NOMO-1 (cell line): ENCODE results near the gene ZEB1.
"Not testable (repeated sequence)": the region's sequence is repeated elsewhere in the genome, so short reads cannot be mapped to it uniquely, and the experiment has no call there.

Experiments
- DNase-seq, 2 experiments: peaks; one replicate each; lab custom pipeline; 2025; ENCODE audit not compliant: unreplicated experiment in 2 of 2; lab: John Stamatoyannopoulos, UW

Gene ZEB1

DNA sequence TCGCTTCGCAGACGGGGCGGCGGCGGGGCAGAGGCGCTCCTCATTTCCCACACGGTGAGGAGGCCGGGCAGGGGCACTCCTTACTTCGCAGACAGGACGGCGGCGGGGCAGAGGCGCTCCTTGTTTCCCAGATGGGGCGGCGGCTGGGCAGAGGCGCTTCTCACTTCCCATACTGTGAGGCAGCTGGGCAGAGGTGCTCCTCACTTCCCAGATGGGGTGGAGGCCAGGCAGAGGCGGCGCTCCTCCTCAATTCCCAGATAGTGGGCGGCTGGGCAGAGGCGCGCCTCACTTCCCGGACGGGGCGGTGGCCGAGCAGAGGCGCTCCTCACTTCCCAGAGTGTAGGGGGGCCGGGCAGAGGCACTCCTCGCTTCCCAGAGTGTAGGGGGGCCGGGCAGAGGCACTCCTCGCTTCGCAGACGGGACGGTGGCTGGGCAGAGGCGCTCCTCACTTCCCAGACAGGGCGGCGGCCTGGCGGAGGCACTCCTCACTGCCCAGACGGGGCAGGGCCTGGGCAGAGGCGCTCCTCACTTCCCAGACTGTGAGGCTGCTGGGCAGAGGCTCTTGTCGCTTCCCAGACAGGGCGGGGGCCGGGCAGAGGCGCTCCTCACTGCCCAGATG is 43.1 kb downstream of the ZEB1 start:
- DNase-seq = no peak

DNA sequence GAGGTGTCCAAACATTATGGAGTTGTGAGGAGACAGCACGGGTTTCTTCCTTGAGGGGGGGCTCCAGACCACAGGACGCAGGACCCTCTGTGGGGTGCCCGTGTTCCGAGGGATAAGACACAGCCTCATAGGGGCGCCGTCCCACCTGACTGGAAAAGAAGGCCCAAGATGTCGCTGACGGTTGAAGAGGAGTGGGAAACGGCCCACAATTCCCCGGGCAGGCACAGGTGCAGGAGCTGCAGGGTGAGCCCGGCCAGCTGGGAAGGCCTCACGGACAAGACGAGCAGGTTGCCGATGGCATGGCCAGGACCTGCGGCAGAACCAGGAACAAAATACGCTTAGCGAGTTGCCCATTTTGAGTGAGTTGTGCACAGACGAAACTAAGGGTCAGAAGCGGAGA is 44.7 kb downstream of the ZEB1 start:
- not testable (repeated sequence) for DNase-seq

DNA sequence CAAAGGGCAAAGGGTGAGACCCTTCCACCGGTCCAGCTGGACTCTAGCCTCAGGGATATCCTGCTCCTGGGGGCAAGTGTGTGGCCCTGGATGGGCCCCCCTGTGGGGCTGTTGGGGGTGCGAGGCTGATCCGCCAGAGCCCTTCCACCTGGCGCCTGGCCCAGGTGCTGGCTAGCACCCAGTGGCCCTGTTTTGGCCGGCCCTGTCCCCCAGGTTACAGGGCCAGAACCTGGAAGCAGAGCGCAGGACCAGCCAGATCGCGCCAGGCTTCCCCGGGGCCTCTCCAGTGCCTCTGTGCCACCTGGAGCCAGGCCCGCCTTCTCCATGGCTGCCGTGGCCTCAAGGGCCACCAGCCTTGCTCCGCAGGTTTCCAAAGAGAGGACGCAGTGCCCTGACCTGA is 45.2 kb downstream of the ZEB1 start:
- DNase-seq = not testable (repeated sequence)

DNA sequence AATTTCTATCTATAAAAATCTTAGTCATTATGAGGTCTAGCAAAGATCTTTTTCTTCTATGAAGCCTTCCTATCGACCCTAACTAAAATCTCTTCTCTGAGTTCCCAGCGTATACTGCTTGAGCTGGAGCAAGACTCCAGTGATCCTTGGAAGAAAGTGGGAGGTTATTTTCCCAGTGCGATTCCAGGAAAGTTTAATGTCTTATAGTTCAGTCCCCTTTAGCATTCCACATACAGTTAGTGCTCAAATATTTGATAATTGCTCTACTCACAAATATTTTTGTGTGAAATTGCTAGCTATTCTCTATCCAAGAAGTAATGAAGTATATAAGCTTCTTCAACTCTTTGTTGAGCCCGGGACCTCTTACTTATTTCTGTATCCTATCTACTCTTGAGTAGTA is 47.7 kb downstream of the ZEB1 start:
- DNase-seq = no peak

DNA sequence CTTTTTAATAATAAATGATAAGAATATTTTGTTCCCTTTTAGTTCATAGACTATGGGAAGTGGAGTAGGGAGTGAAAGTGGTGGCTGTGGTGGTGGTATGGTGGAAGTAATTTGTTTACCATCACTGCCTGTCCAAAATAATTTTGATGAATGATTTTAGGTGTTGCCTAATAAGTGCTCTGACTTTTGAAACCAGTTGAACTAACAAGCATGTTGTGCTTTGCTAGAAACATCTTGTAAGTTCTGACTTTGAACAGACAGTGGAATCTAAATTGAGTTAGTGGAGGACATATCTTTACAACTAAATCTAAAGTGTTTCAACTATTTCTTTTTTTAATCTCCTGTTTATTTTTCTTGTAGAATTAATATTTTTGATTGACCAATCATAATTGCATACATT is 49.7 kb downstream of the ZEB1 start:
- peak in 1 of 2 experiments; percentile 39 for DNase-seq

DNA sequence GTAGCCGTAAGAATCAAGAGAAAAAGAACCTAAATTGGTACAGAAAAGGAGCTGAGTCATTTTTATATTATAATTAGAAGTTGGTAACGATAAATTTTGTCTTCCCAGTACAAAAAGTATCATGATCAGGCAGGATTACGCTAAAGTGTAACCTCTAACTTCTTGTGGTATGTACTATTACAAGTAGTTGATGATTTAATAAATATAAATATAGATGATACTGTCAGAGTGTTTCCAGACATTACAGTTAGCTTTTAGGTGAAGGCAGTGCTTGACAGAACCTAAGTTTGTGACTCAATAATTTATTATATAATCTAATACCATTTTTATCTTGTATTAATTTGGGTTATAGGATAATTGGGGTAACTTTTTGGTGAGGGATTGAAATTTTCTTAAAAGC is 53.4 kb downstream of the ZEB1 start:
- no peak for DNase-seq

DNA sequence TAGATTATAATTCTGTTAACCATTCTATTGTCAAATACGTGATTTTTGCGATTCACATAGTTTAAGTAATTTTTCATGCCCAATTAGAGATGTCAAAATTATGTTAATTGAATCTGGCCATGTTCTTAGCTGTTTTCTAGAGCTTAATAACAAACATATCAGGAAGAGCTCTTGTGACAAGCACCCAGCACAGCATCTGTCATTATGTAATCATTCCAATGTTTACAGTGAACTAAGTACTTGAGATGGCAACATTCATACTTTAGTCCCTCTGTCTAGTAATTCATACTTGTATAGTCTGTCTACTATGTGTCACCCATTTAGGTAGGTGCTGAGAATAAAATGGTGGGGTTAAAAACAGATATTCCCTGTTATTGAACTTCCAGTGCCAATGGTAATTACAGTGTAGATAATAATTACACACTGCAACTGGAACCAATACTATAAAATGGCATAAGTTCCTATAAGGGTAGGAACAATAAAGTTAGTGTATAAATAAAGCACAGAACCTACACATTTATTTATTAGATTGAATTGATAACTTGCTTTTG is 55.2 kb downstream of the ZEB1 start:
- DNase-seq = no peak

DNA sequence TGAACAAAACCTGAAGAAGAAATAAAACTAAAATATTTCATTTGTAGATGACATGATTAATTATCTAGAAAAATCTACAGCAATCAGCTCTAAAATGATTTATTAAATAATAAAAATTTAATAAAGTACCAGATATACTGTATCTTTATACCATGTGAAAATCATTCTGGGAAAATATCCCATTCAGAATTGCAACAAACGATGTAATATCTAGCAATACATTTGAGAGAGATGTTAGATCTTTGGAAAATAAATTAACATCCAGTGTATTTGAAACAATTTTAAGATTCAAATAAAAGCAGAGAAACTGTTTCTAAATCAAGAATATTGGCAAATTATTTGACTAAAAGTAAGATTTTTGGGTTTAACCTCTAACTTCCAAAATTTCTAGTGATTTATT is 62.2 kb downstream of the ZEB1 start:
- DNase-seq = no peak

DNA sequence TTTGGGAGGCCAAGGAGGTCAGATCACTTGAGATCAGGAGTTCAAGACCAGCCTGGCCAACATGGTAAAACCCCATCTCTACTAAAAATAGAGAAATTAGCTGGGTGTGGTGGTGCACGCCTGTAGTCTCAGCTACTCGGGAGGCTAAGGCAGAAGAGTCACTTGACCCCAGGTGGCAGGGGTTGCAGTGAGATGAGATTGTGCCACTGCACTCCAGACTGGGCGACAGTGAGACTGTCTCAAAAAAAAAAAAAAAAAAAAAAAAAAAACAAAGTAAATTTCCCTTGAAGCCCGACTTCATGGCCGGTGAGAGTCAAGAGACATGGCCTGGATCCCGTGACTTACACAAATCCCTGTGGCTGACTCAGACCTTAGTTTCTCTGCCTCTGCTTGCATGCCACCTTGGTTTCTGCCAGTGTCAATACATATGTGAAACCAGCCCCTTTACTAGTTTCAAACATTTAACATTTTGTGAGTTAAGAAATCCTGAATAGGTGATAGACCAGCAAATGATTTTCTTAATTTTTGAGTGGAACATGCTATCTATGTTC is 62.8 kb downstream of the ZEB1 start:
- no peak for DNase-seq

DNA sequence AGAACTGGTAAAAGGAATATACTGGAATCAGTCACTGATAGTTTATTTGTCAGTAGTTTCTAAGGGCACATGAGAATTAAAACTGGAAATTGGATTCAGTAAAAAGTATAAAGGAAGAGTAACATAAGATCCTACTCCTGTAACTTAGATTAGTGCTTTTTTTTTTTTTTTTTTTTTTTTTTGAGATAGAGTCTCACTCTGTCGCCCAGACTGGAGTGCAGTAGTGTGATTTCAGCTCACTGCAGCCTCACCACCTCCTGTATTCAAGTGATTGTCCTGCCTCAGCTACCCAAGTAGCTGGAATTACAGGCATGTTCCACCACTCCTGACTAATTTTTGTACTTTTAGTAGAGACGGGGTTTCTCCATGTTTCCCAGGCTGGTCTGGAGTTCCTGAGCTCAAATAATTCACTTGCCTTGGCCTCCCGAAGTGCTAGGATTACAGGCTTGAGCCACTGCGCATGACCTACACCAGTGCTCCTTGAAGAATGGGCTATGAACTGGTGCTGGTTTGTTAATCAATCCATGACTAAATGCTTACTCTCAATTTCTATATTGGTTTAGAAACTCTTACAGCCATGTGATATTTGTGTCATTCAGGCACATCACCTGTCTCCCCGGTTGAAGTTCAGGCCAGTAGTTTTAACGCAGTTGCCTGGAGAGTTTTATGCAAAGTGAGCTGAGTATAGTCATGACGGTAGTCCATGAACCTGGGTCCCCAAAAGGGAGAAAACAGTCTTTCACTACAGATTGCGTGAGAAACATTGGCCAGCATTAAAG is 65.0 kb downstream of the ZEB1 start:
- DNase-seq = no peak

DNA sequence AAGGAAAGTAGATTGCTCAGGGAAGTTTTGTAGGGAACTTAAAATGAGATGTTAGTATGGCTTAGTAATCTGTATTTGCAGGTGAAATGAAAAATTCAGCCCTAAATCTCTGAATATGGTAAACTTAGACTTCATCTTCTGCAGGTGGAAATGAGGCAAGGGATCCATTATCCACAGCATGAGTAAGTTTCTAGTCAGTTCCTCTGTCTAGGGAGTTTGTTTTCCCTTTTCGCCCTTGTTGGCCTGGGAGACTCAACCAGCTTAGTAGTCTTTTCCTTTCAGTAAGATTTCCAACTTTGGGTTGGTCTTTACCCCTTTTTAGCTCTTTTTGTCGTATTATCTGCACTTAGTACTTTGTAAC is 65.6 kb downstream of the ZEB1 start:
- DNase-seq = no peak

DNA sequence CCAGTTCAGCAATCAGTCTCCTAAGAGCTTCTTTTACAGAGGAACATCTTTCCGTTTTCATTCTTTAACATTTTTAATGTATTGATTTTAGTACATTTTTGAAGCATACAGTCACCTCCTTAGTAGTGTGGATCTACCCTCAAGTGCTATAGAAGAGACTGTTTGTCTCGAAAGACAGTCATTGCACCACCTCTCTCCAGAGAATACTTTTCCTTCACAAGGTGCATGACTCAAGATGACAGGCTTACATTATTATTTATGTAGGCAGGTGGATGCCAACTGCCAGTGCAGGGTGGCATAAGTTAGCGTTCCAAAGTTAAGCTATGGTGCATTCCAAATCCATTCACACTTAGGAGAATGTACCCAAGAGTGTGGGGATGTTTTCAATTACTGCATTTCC is 71.8 kb downstream of the ZEB1 start:
- no peak for DNase-seq

DNA sequence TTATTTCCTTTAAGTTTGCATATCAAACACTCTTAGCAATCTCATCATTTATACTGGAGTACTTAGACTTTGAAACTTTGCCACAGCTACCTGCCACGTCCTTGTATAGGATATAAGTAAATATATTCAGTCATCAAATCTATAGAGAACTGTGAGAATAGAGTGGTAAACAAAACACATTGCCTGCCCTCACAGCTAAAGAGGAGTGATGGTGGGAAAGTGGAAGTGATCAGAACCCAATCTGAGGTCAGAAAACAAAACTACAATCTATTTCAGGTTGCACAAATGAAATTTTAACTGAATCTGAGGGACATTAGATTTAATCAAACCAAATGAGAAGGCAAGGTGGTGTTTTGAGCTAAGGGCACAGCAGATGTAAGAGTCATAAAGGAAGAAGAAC is 74.8 kb downstream of the ZEB1 start:
- DNase-seq = no peak

DNA sequence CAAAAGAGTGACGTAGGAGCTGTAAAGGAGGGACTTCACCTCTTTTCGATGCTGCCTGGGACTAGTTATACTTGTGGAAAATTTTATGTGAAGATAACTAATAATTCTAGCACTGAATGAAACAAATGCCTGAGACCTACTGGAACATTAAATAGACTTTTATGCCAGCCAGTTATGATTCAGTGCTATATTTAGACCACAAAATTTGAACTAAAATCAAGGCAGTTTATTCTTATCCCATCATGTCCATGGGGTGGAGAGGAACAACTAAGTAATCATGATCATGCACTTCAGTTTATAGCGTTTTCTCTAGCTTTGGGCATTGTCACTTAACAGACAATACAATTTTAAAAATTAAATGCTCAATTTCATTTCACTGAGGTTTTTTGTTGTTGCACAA is 76.7 kb downstream of the ZEB1 start:
- DNase-seq = no peak

DNA sequence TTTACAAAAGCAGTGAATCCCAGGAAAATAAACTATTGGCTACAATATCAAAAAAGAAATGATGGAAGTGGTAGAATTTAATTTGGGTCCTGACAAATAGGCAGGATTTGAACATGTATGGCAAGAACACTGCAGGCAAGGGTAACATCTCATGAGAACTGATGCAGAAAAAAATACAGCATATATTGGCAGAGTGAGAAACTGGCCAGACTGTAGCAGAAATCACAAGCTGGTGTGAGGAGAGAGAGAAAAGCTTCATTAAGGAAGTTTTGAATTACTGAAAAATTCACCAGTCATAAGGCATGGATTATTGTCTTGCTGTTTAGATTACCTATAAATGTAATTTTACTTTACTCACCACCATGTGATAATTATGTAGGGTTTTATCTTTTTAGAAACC is 77.4 kb downstream of the ZEB1 start:
- no peak for DNase-seq

DNA sequence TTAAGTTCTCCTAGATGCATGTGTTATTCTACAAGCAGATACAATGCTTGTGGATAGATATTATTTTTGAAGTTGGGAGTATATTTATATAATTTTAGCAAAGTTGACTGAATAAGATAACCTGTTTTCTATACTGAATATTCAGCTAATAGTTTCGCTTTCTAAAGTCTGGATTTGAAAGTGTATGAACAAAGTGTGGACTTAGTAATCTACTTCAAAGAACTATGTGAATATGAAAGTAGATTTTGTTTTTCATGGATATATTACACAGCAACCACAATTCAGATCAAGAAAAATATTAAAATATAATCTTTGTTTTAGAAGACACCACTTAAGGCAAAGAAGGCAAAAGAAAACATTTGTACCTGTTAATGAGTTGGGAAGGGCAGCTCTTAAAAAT is 78.8 kb downstream of the ZEB1 start:
- no peak for DNase-seq

DNA sequence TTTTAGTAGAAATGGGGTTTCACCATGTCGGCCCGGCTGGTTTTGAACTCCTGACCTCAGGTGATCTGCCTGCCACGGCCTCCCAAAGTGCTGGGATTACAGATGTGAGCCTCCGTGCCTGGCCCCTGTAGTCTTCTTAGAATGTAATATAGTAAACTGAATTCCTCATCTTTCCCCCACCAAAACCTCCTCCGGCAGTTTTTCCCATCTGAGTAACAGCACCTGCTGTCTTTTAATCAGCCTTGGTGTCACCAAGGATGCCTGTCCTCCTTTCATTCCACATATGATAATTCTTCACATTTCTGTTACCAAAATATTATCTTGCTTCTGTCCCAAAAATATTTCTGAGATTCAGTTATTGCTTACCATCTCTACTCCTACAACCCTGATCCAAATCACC is 80.2 kb downstream of the ZEB1 start:
- DNase-seq = no peak

DNA sequence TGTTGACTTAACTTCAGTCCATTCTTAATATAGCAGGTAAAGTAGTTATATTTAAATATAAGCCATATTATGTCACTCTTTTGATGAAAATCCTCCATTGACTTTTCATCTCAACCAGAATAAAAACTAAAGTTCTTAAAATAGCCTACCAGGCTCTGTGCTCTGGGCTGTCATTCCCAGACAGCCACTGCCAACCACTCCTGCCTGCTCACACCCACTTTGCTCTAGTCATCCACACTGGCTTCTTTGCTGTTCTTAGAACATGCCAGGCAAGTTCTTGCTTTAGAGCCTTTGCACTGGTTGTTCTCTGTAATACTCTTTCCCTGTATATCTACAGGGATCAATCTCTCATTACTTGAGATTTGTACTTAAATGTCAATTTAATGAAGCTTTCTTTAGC is 80.6 kb downstream of the ZEB1 start:
- no peak for DNase-seq

DNA sequence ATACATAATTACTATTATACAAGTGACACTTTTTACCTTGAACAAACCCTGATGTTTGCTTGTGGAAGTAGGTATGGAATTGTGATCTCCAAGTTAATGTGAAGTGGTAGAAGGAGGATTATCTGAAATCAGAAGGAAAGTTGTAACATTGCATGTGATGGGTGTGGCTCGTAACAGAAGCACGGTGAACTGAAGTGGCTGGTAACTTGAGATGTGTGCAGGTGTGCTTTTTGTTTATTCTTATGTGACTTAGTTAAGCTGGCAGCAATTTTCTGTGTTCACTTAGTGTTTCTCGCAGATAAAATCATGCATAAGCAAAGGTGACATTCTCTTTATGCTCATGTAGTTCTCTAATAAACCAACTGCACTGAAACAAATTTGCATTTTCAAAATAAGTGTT is 82.3 kb downstream of the ZEB1 start:
- no peak for DNase-seq

DNA sequence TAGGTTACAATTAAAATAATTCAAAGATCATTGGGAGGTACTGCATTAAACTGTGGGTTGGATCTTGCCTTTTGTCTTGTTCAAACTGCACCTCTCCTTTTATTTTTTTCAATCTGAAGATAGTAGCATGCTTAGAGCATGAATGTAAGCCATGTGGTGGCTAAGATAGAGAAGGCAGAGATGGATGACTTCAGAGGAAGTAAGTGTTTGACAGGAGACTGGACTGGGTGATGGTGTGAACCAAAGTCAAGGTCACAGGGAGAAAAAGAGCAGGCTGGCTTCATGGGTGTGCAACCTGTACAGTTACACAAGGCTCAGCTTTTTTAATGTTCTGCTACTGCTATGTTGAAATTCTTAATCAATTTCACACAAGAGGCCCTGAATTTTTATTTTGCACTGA is 85.6 kb downstream of the ZEB1 start:
- no peak for DNase-seq

DNA sequence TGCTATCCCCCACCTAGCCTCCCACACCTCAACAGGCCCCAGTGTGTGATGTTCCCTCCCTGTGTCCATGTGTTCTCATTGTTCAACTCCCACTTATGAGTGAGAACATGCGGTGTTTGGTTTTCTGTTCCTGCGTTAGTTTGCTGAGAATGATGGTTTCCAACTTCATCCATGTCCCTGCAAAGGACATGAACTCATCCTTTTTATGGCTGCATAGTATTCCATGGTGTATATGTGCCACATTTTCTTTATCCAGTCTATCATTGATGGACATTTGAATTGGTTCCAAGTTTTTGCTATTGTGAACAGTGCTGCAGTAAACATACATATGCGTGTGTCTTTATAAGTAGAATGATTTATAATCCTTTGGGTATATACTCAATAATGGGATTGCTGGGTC is 86.8 kb downstream of the ZEB1 start:
- DNase-seq = not testable (repeated sequence)

DNA sequence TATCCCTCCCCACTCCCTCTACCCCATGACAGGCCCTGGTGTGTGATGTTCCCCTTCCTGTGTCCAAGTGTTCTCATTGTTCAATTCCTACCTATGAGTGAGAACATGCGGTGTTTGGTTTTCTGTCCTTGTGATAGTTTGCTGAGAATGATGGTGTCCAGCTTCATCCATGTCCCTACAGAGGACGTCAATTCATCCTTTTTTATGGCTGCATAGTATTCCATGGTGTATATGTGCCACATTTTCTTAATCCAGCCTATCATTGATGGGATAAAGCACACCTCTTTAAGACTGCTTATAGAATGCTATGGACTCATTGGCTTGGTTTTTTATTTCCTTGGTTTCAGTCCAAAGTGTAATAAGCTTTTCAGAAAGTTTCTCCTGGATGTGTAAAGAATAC is 93.4 kb downstream of the ZEB1 start:
- DNase-seq = not testable (repeated sequence)
